Endodermal cell (in vitro differentiated cells): Measurements from ENCODE around the gene PPM1M. TPM values are rescaled to one million over a fixed set of nuclear protein-coding genes. Genes with fewer than 3 reads are reported as not detected.

ENCODE experiments used
- DNase-seq: peaks from one replicate; pipeline ENCODE4 v3.0.0-alpha.2; 2017
- H3K27ac ChIP-seq: 2 replicates; pipeline ENCODE4 v1.5.1; 2013; ENCODE audit warnings: mild to moderate bottlenecking, low read depth, low read length, moderate library complexity
- H3K27me3 ChIP-seq: 2 replicates; pipeline ENCODE4 v1.6.1; 2013; ENCODE audit warnings: mild to moderate bottlenecking, low read length, moderate library complexity; ENCODE audit not compliant: insufficient read depth, control insufficient read depth, poor library complexity, severe bottlenecking
- H3K36me3 ChIP-seq: 2 replicates; pipeline ENCODE4 v1.7.0; 2013; ENCODE audit warnings: mild to moderate bottlenecking, low read length, moderate library complexity; ENCODE audit not compliant: control insufficient read depth, insufficient read depth
- H3K4me1 ChIP-seq: one replicate; pipeline ENCODE4 v1.7.0; 2013; ENCODE audit warnings: low read length; ENCODE audit not compliant: control insufficient read depth, insufficient read depth
- H3K4me3 ChIP-seq: 2 replicates; pipeline ENCODE4 v1.5.1; 2013; ENCODE audit warnings: mild to moderate bottlenecking, low read length, moderate library complexity
- H3K9ac ChIP-seq: 2 replicates; pipeline ENCODE4 v1.6.1; 2013; ENCODE audit warnings: mild to moderate bottlenecking, low read length, moderate library complexity; ENCODE audit not compliant: poor library complexity, severe bottlenecking; ENCODE audit errors: extremely low read depth
- H3K9me3 ChIP-seq: 2 replicates; pipeline ENCODE4 v1.6.1; 2013; ENCODE audit warnings: mild to moderate bottlenecking, low read length, moderate library complexity; ENCODE audit not compliant: control insufficient read depth
- H3K27ac Mint-ChIP-seq: 2 replicates; pipeline ENCODE4 v1.8.0; 2020; ENCODE audit warnings: mixed read lengths
- H3K27me3 Mint-ChIP-seq: 2 replicates; pipeline ENCODE4 v1.8.0; 2021; ENCODE audit warnings: mild to moderate bottlenecking, mixed read lengths; ENCODE audit not compliant: insufficient read depth
- H3K36me3 Mint-ChIP-seq: 2 replicates; pipeline ENCODE4 v1.8.0; 2020; ENCODE audit warnings: low read depth, mixed read lengths
- H3K4me1 Mint-ChIP-seq: 2 replicates; pipeline ENCODE4 v1.8.0; 2020; ENCODE audit warnings: mixed read lengths
- H3K4me3 Mint-ChIP-seq: 2 replicates; pipeline ENCODE4 v1.8.0; 2020; ENCODE audit warnings: mild to moderate bottlenecking, moderate library complexity, mixed read lengths
- H3K9me3 Mint-ChIP-seq: 2 replicates; pipeline ENCODE4 v1.8.0; 2020; ENCODE audit warnings: mild to moderate bottlenecking, mixed read lengths
- WGBS, 2 experiments: methylation state at CpG; one replicate each; pipeline versions ENCODE4 v1.1.5 to v1.1.7; 2013; ENCODE audit warnings: missing lambda C conversion rate in 2 of 2, mixed read lengths in 1 of 2; ENCODE audit not compliant: insufficient coverage in 1 of 2, insufficient read length in 1 of 2; 5-methylcytosine and 5-hydroxymethylcytosine counted together
- total RNA-seq, 2 donors: library from RNA; stranded (reverse); fragmentation: NEBNext Ultra II Directional in 1 of 2; extraction: Animal tissue kit (Norgen Biotek cat#: 25700) in 1 of 2; gene quantifications; 2 replicates in 1 of 2; 3 replicates in 1 of 2; pipeline ENCODE4 v1.2.1, GENCODE V29; 2021
- TF ChIP-seq, protein P1 (sequence below): fragments of 200-600 bp; sonication (generic); conservative IDR thresholded peaks from 2 replicates; pipeline ENCODE4 v1.5.0; 2021; ENCODE audit warnings: antibody characterized with exemption, mild to moderate bottlenecking

Gene PPM1M
- total RNA-seq, 2 donors from 2014 or later: 6.7 to 6.8 TPM

DNA sequence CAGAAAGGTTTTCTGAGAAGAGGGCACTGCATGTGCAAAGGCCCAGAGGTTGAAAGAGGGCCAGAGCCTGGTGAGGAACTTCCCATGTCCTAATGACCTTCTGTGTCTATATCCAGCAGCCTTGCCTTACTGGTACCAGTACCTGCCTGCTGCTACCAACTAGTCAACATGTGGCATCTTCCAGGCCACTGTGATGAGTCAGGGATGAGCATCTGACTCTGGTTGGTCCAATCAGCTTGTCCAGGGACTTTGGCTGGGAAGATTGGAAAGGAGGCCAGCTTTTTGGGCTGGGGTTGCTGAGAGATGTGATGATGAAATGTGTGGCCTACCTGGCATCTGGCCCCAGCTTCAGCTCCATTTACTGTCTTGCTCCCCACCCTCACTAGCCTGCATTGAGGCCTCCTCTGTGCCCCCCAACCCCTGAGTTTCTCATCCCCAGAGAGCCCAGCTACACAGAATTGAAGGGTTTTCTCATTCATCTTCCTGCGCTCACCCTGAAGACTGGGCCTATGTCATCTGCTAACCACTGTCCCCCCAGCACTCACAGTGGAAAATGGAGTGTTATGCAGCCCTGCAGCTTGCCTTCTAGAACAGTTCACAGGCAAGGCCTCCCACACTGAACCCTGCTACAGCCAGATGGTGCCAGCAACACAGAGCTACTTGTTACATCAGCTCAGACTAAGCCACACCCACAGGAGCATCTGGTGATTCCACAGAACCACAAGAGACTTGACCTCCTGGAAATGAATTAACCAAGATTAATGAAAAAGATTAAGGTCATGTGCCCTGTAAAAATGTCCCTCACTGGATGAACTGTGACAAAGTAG, 5.3 kb upstream of the PPM1M start:
- H3K9me3 ChIP-seq: no peaks in the 10 kb centered on the region
- no peak for DNase-seq
- Mint-ChIP-seq H3K27me3 (peaks cover 21% of the 10 kb centered on the region), H3K27ac (peak overlapping the region; percentile 26), H3K4me1 (peaks cover 24% of the 10 kb centered on the region), H3K9me3 (peaks cover 2% of the 10 kb centered on the region), H3K4me3 (peak overlapping the region; percentile 89), H3K36me3 (no peaks in the 10 kb centered on the region)
- 90 to 100% methylated on average over 1 of the region's 1 CpG for WGBS, 2 experiments
- peaks cover 4% of the 10 kb centered on the region for H3K4me1 ChIP-seq
- H3K4me3 ChIP-seq: peak overlapping the region; percentile 97
- TF ChIP-seq, protein P1, sequence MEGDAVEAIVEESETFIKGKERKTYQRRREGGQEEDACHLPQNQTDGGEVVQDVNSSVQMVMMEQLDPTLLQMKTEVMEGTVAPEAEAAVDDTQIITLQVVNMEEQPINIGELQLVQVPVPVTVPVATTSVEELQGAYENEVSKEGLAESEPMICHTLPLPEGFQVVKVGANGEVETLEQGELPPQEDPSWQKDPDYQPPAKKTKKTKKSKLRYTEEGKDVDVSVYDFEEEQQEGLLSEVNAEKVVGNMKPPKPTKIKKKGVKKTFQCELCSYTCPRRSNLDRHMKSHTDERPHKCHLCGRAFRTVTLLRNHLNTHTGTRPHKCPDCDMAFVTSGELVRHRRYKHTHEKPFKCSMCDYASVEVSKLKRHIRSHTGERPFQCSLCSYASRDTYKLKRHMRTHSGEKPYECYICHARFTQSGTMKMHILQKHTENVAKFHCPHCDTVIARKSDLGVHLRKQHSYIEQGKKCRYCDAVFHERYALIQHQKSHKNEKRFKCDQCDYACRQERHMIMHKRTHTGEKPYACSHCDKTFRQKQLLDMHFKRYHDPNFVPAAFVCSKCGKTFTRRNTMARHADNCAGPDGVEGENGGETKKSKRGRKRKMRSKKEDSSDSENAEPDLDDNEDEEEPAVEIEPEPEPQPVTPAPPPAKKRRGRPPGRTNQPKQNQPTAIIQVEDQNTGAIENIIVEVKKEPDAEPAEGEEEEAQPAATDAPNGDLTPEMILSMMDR: no peak
- H3K27me3 ChIP-seq: peaks cover 13% of the 10 kb centered on the region
- H3K27ac ChIP-seq: peak overlapping the region; percentile 56
- no peaks in the 10 kb centered on the region for H3K36me3 ChIP-seq
- H3K9ac ChIP-seq: no peak overlapping the region

DNA sequence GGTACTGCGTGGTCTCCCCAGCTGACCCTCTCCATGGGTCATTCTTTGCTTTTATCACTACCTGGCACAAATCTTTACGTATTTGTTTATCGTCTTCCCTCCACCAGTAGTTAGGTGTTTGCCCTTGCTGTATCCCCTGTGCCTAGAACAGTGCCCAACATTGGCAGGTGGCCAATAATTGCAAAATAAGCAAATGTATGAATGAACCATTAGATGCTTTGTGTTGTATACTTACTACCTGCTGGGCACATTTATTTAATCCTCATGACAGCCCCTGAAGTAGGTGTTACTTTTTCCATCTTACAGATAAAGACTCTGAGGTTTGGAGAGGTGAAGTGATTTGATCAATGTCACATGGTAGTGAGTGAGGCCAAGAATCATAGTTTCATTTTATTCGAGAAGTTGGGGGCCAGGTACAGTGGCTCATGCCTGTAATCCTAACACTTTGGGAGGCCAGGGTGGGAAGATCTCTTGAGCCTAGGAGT, 4.6 kb upstream of the PPM1M start:
- Histone ChIP-seq H3K9ac (no peak overlapping the region), H3K4me1 (peaks cover 4% of the 10 kb centered on the region), H3K9me3 (no peaks in the 10 kb centered on the region), H3K27ac (peak overlapping the region; percentile 30), H3K36me3 (no peaks in the 10 kb centered on the region), H3K27me3 (peaks cover 15% of the 10 kb centered on the region), H3K4me3 (no peak overlapping the region)
- H3K4me3 Mint-ChIP-seq: no peak overlapping the region
- H3K27ac Mint-ChIP-seq: no peak overlapping the region
- no peaks in the 10 kb centered on the region for H3K36me3 Mint-ChIP-seq
- TF ChIP-seq, protein P1: no peak
- peaks cover 2% of the 10 kb centered on the region for H3K9me3 Mint-ChIP-seq
- DNase-seq: no peak
- WGBS, 2 experiments: 95% methylated on average over 4 of the region's 4 CpGs
- H3K4me1 Mint-ChIP-seq: peaks cover 24% of the 10 kb centered on the region
- H3K27me3 Mint-ChIP-seq: peaks cover 23% of the 10 kb centered on the region

DNA sequence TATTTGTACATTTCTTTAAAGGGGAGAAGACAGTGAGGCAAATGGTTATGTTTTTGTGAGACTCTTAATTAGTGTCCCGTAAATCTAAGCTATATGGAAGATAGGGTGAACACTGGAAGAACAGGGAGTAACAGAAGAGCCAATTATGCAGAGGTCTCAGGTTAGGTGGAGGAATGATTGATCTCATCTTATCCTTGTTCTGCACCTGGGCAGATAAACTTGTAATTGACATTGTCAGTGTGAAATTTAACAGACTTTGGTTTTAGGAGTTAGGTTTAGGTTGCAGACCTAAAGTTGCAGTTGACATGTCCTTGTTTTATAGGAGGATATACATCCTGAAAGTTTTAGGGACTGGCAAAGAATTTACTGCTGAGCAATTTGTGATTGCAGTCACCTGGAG, 3.5 kb upstream of the PPM1M start:
- H3K27me3 ChIP-seq: peaks cover 19% of the 10 kb centered on the region
- peaks cover 4% of the 10 kb centered on the region for H3K4me1 ChIP-seq
- Mint-ChIP-seq H3K4me1 (peaks cover 24% of the 10 kb centered on the region), H3K4me3 (no peak overlapping the region), H3K9me3 (peaks cover 2% of the 10 kb centered on the region), H3K36me3 (no peaks in the 10 kb centered on the region), H3K27ac (no peak overlapping the region), H3K27me3 (peaks cover 34% of the 10 kb centered on the region)
- no peak for DNase-seq
- no peak overlapping the region for H3K9ac ChIP-seq
- no peaks in the 10 kb centered on the region for H3K36me3 ChIP-seq
- no peaks in the 10 kb centered on the region for H3K9me3 ChIP-seq
- no peak overlapping the region for H3K4me3 ChIP-seq
- TF ChIP-seq, protein P1: no peak
- WGBS, 2 experiments: 64 to 82% methylated on average over 1 of the region's 1 CpG
- no peak overlapping the region for H3K27ac ChIP-seq
